Endothelial cell of coronary artery (primary cell): ENCODE results near the gene CEP170B. TPM values are rescaled to one million over a fixed set of nuclear protein-coding genes. Genes with fewer than 3 reads are reported as not detected.

Experiments
- total RNA-seq: library from RNA; depleted of rRNA; stranded (reverse); fragments of >200 nt; gene quantifications from 2 replicates; pipeline ENCODE4 v1.2.3, GENCODE V29; 2014

CEP170B gene
- total RNA-seq, result 13.8 and 17.7 TPM in 2 replicates

DNA sequence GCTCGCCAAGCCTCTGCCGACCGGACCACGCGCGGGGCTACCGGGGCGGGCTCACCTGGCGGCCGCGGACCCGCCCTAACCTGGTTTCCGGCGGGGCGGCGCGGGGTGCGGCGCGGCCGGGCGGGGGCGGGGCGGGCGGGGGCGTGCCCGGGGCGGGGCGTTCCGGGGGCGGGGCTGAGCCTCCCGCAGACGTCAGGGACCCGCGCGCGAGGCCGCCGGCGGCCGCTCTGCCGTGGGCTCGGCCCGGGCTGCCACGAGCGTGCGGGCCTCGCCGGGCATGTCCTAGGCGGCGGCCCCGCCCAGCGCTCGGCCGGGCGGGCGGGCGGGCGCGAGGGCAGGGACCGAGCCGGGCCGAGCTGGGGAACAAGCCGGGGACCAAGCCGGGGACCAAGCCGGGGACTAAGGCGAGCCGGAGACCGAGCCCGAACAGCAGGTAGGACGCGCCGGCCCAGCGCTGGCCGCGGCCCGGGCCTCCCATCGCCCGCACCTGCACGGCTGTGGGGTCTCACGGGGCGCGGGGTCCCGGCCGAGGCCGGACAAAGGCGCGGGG is at the start of gene CEP170B:
CEP170B (plus strand) TSS at position 188 of the 550 bp plus-strand sequence. CDS start 3,183 bp downstream, outside the sequence.

DNA sequence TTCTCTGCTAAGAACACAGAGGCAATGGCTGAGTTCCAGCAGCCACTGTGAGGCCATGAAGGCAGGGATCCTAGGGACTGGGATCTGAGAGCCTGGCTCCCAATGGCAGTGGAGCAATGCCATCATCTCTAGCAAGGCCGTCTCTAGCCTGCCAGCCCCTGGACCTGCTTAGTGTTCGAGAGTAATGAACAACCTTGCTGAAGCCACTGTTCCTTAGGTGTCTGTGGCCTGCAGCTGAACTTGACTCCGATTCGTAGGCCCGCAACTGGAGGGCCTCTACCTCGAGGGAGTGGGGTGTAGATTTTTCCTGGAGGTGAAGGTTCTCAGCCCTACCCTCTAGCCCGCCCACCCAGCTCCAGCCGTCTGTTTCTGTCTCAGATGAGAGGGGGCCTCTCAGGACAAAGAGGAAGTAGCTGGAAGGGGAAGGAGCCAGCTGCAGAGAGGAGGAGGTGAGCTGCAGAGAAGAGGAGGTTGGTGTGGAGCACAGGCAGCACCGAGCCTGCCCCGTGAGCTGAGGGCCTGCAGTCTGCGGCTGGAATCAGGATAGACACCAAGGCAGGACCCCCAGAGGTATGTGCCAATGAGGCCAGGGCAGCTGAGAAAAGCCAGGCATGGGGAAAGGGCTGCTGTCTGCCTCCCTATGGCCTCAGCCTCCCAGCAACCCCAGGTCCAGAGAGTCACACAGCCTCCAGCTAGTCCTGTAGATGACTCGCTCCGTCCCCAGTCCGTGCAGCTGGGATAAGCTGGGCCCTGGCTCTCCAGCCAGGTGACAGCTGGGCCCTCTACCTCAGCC is 59.5 kb downstream of the CEP170B start, which contains the start of gene PLD4:
PLD4 (plus strand) TSS at position 459 of the 793 bp plus-strand sequence. CDS start 2,262 bp downstream, outside the sequence.

Other genes with a start within 250 kb of the CEP170B start
- 39.3 and 65.7 TPM in 2 replicates for gene INF2, start 175.7 kb upstream of the CEP170B start, total RNA-seq
- gene ADSS1, start 141.0 kb upstream of the CEP170B start, total RNA-seq, result 1.4 and 7.4 TPM in 2 replicates
- gene SIVA1, start 112.1 kb upstream of the CEP170B start, total RNA-seq, result 99.4 and 118 TPM in 2 replicates
- 191 and 220 TPM in 2 replicates for gene AKT1, start 69.5 kb upstream of the CEP170B start, total RNA-seq
- 3.5 and 4.7 TPM in 2 replicates for gene ZBTB42, start 64.2 kb upstream of the CEP170B start, total RNA-seq
- under 0.01 TPM in 2 replicates for gene PLD4, start 59.6 kb downstream of the CEP170B start, total RNA-seq
- gene AHNAK2, start 113.1 kb downstream of the CEP170B start, total RNA-seq, result 66.2 and 78.0 TPM in 2 replicates
- 5.2 and 6.8 TPM in 2 replicates for gene CLBA1, start 120.5 kb downstream of the CEP170B start, total RNA-seq
- gene CDCA4, start 155.8 kb downstream of the CEP170B start, total RNA-seq, result 29.9 and 38.1 TPM in 2 replicates
- 0.18 TPM in 1 of 2 replicates, not detected in the other for gene GPR132, start 200.2 kb downstream of the CEP170B start, total RNA-seq